H1 (cell line): ENCODE data around the gene WNK2.

Experiments
- BCL11A ChIP-seq, 2 experiments: IDR thresholded peaks; one replicate each; pipeline ENCODE4 v1.6.1; 2011; ENCODE audit warnings: low read depth in 2 of 2, low read length in 2 of 2, mild to moderate bottlenecking in 2 of 2
- BRCA1 ChIP-seq: IDR thresholded peaks from 2 replicates; pipeline ENCODE4 v1.6.1; 2012; ENCODE audit warnings: low read depth, low read length, improper control_type of control experiment
- CTCF ChIP-seq, 3 experiments: IDR thresholded peaks; 1 replicate in 2 of 3; 2 replicates in 1 of 3; pipeline versions ENCODE4 v1.5.1 to v1.6.1; 2011; ENCODE audit warnings: low read length in 3 of 3, mild to moderate bottlenecking in 3 of 3, inconsistent platforms in 2 of 3, low read depth in 1 of 3, moderate library complexity in 1 of 3; ENCODE audit not compliant: insufficient read depth in 1 of 3; ENCODE audit errors: control extremely low read depth in 1 of 3
- GTF2F1 ChIP-seq: IDR thresholded peaks from 2 replicates; pipeline ENCODE4 v1.6.1; 2012; ENCODE audit warnings: low read depth, low read length, improper control_type of control experiment, borderline replicate concordance
- HDAC2 ChIP-seq, 2 experiments: fragments of 300-600 bp in 1 of 2; sonication (generic) in 1 of 2; IDR thresholded peaks; 2 replicates each; pipeline ENCODE4 v1.6.1; 2011 to 2012; ENCODE audit warnings: low read depth in 2 of 2, low read length in 2 of 2, mild to moderate bottlenecking in 2 of 2, moderate library complexity in 2 of 2, borderline replicate concordance in 1 of 2, inconsistent platforms in 1 of 2
- HDAC6 ChIP-seq: IDR thresholded peaks from one replicate; pipeline ENCODE4 v1.7.1; 2012; ENCODE audit warnings: low read depth, mild to moderate bottlenecking, inconsistent platforms, low read length, moderate library complexity
- POLR2A ChIP-seq, 2 experiments: IDR thresholded peaks; 1 replicate in 1 of 2; 2 replicates in 1 of 2; pipeline ENCODE4 v1.6.1; 2011; ENCODE audit warnings: low read depth in 2 of 2, low read length in 2 of 2, mild to moderate bottlenecking in 2 of 2; ENCODE audit errors: control extremely low read depth in 1 of 2
- POLR2AphosphoS5 ChIP-seq: IDR thresholded peaks from 2 replicates; pipeline ENCODE4 v1.6.1; 2011; ENCODE audit warnings: low read depth, low read length
- RAD21 ChIP-seq, 2 experiments: IDR thresholded peaks in 1 of 2; conservative IDR thresholded peaks in 1 of 2; 2 replicates each; pipeline ENCODE4 v1.6.1; 2011; ENCODE audit warnings: low read depth in 2 of 2, low read length in 2 of 2, improper control_type of control experiment in 1 of 2, inconsistent platforms in 1 of 2, mild to moderate bottlenecking in 1 of 2, moderate library complexity in 1 of 2
- SUZ12 ChIP-seq: fragments of 200-600 bp; sonication (generic); IDR thresholded peaks from 2 replicates; pipeline ENCODE4 v1.6.1; 2012; ENCODE audit warnings: mild to moderate bottlenecking, inconsistent platforms, low read length, moderate library complexity, mixed read lengths
- TAF1 ChIP-seq: IDR thresholded peaks from 2 replicates; pipeline ENCODE4 v1.6.1; 2011; ENCODE audit warnings: mild to moderate bottlenecking, low read depth, low read length
- YY1 ChIP-seq: IDR thresholded peaks from 2 replicates; pipeline ENCODE4 v1.6.1; 2011; ENCODE audit warnings: low read depth, mild to moderate bottlenecking, low read length

- TF ChIP-seq CTCF (IDR thresholded peaks at IDR 0.05; ENCODE audit: control extremely low read depth in 1 of 3, insufficient read depth in 1 of 3, low read depth in 1 of 3, low read length in 3 of 3), result no peak
- TF ChIP-seq BRCA1, result no peak
- no peak for TF ChIP-seq RAD21 (IDR thresholded peaks at IDR 0.05 in 1 of 2, conservative IDR thresholded peaks at IDR 0.05 in 1 of 2; ENCODE audit: low read depth in 2 of 2, low read length in 2 of 2)
- TF ChIP-seq POLR2AphosphoS5, result no peak
- TF ChIP-seq HDAC6, result no peak
- no peak for TF ChIP-seq SUZ12
- TF ChIP-seq GTF2F1, result no peak
- TF ChIP-seq POLR2A (IDR thresholded peaks at IDR 0.05; ENCODE audit: control extremely low read depth in 1 of 2, low read depth in 2 of 2, low read length in 2 of 2), result no peak
- no peak for TF ChIP-seq HDAC2 (IDR thresholded peaks at IDR 0.05; ENCODE audit: borderline replicate concordance in 1 of 2, low read depth in 2 of 2, low read length in 2 of 2)
- TF ChIP-seq BCL11A (IDR thresholded peaks at IDR 0.05; ENCODE audit: low read depth in 2 of 2, low read length in 2 of 2), result no peak
- no peak for TF ChIP-seq TAF1
- TF ChIP-seq YY1, result no peak
These were observed 116.2 kb downstream of the WNK2 start for GRCh38 chr9:93300175-93300572.
